Measurements from ENCODE around the gene PRKCA. TPM values are rescaled to one million over a fixed set of nuclear protein-coding genes. Genes with fewer than 3 reads are reported as not detected.

The PRKCA gene
- total and polyA plus RNA-seq, 2 experiments from 2014 or later: 6.4 to 35.4 TPM

DNA sequence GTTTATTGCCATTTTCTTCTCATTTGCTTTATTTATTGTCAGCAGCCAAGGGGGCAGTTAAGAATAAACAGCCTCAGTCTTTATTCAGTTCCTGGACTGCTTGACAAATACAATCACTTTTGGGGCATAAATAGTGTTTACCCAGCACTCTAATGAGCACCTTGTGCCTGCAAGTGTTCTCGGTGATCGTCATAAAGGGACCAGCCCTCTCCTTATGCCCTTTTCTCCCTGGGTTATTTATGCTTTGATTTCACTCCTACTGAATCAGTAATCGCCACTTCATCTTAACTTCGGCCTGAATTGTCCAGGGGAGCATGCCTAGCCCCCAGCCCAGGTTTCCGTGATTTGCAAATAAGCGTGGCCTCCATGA is 476.8 kb downstream of the PRKCA start:
- H3K27me3 Mint-ChIP-seq (ENCODE audit: insufficient read depth, low read depth, poor library complexity): peaks cover 5% of the 10 kb centered on the region
- TF ChIP-seq NANOG (IDR thresholded peaks at IDR 0.05; ENCODE audit: borderline replicate concordance): no peak
- TF ChIP-seq POLR2AphosphoS5 (IDR thresholded peaks at IDR 0.05; ENCODE audit: low read depth): no peak
- no peak for TF ChIP-seq ETS1 (IDR thresholded peaks at IDR 0.05)
- TF ChIP-seq ZNF114 (CRISPR knock-in tag; IDR thresholded peaks at IDR 0.05): no peak
- TF ChIP-seq EZH2 (IDR thresholded peaks at IDR 0.05; ENCODE audit: low read depth, unreplicated experiment): no peak
- TF ChIP-seq CREB1 (CRISPR knock-in tag; IDR thresholded peaks at IDR 0.05; ENCODE audit: low read depth): no peak
- no peak for TF ChIP-seq JUNB (IDR thresholded peaks at IDR 0.05; ENCODE audit: unreplicated experiment)
- no peak for TF ChIP-seq ZNF331 (CRISPR knock-in tag; IDR thresholded peaks at IDR 0.05; ENCODE audit: low read depth)
- no peak for TF ChIP-seq STAT1 (IDR thresholded peaks at IDR 0.05; ENCODE audit: unreplicated experiment)
- no peak for TF ChIP-seq EZH2phosphoT487 (IDR thresholded peaks at IDR 0.05; ENCODE audit: unreplicated experiment)
- H3K36me3 ChIP-seq (ENCODE audit: insufficient read depth): no peaks in the 10 kb centered on the region
- H3K27ac Mint-ChIP-seq: 0 out of 2 replicates have a peak overlapping the region, but pooled peaks have one; percentile 73
- no peak for DNase-seq (ENCODE audit: low spot score)
- peaks cover 39% of the 10 kb centered on the region for H3K4me1 ChIP-seq (ENCODE audit: insufficient read depth)
- H4K20me1 ChIP-seq (replicated peaks; ENCODE audit: insufficient read depth): no peaks in the 10 kb centered on the region
- H3K27ac ChIP-seq (ENCODE audit: low read depth): peak overlapping the region; percentile 78
- H3K9me3 Mint-ChIP-seq: no peaks in the 10 kb centered on the region; the same call in 2 of the 3 replicates
- ATAC-seq: no peak
- H3K9me2 ChIP-seq (ENCODE audit: insufficient read depth): peaks cover 4% of the 10 kb centered on the region; the same call in 1 of the 2 replicates
- H3K27me3 ChIP-seq (ENCODE audit: insufficient read depth): no peaks in the 10 kb centered on the region
- H3K4me2 ChIP-seq: peak overlapping the region; percentile 20; the same call in 1 of the 2 replicates
- H3K36me3 Mint-ChIP-seq (ENCODE audit: low read depth): no peaks in the 10 kb centered on the region; the same call in 1 of the 3 replicates
- H3K4me3 Mint-ChIP-seq: no peak overlapping the region
- H3F3A ChIP-seq (replicated peaks; ENCODE audit: low read depth): 0 out of 2 replicates have a peak, but pooled peaks cover 11% of the 10 kb centered on the region
- peaks cover 64% of the 10 kb centered on the region for H3K4me1 Mint-ChIP-seq
- H3K4me3 ChIP-seq: no peak overlapping the region
- H3K79me2 ChIP-seq (replicated peaks; ENCODE audit: insufficient read depth): no peaks in the 10 kb centered on the region
- no peak overlapping the region; the same call in 1 of the 2 replicates for H2AFZ ChIP-seq

DNA sequence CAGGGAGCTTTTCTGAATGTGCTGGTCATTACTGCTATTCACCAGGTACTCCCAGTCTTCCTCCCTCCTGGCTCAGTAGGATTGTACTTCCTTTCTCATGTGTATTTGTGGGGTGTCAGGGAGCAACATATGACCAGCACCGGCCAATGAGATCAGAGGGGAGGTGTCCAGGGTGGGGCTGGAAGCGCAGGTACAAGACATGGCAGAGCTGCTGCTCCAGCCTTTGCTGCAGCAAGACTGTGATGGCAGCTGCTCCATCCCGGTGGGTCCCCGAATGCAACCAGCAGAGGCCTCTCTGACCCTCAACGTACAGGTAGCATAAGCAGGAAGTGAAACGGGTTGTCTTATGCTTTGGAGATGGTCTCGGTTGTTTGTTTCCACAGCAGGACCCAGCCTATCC is 478.7 kb downstream of the PRKCA start:
- no peak for ATAC-seq
- H3K27me3 ChIP-seq (ENCODE audit: insufficient read depth): no peaks in the 10 kb centered on the region
- H4K20me1 ChIP-seq (replicated peaks; ENCODE audit: insufficient read depth): no peaks in the 10 kb centered on the region
- H3K27me3 Mint-ChIP-seq (ENCODE audit: insufficient read depth, low read depth, poor library complexity): peaks cover 8% of the 10 kb centered on the region
- no peaks in the 10 kb centered on the region for H3K36me3 Mint-ChIP-seq (ENCODE audit: low read depth)
- peaks cover 4% of the 10 kb centered on the region; the same call in 1 of the 2 replicates for H3K9me2 ChIP-seq (ENCODE audit: insufficient read depth)
- no peak overlapping the region for H2AFZ ChIP-seq
- peaks cover 26% of the 10 kb centered on the region for H3K4me1 ChIP-seq (ENCODE audit: insufficient read depth)
- no peak overlapping the region for H3K4me3 Mint-ChIP-seq
- no peak overlapping the region for H3K4me2 ChIP-seq
- H3K27ac Mint-ChIP-seq: no peak overlapping the region
- peaks cover 59% of the 10 kb centered on the region for H3K4me1 Mint-ChIP-seq
- no peaks in the 10 kb centered on the region for H3K36me3 ChIP-seq (ENCODE audit: insufficient read depth)
- no peak overlapping the region for H3K4me3 ChIP-seq
- H3K9me3 Mint-ChIP-seq: no peaks in the 10 kb centered on the region; the same call in 2 of the 3 replicates
- no peak overlapping the region for H3K27ac ChIP-seq (ENCODE audit: low read depth)
- H3K79me2 ChIP-seq (replicated peaks; ENCODE audit: insufficient read depth): no peaks in the 10 kb centered on the region
- no peak for TF ChIP-seq STAT1 (IDR thresholded peaks at IDR 0.05; ENCODE audit: unreplicated experiment)
- no peak for TF ChIP-seq ZNF331 (CRISPR knock-in tag; IDR thresholded peaks at IDR 0.05; ENCODE audit: low read depth)
- TF ChIP-seq, protein P1, sequence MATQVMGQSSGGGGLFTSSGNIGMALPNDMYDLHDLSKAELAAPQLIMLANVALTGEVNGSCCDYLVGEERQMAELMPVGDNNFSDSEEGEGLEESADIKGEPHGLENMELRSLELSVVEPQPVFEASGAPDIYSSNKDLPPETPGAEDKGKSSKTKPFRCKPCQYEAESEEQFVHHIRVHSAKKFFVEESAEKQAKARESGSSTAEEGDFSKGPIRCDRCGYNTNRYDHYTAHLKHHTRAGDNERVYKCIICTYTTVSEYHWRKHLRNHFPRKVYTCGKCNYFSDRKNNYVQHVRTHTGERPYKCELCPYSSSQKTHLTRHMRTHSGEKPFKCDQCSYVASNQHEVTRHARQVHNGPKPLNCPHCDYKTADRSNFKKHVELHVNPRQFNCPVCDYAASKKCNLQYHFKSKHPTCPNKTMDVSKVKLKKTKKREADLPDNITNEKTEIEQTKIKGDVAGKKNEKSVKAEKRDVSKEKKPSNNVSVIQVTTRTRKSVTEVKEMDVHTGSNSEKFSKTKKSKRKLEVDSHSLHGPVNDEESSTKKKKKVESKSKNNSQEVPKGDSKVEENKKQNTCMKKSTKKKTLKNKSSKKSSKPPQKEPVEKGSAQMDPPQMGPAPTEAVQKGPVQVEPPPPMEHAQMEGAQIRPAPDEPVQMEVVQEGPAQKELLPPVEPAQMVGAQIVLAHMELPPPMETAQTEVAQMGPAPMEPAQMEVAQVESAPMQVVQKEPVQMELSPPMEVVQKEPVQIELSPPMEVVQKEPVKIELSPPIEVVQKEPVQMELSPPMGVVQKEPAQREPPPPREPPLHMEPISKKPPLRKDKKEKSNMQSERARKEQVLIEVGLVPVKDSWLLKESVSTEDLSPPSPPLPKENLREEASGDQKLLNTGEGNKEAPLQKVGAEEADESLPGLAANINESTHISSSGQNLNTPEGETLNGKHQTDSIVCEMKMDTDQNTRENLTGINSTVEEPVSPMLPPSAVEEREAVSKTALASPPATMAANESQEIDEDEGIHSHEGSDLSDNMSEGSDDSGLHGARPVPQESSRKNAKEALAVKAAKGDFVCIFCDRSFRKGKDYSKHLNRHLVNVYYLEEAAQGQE (IDR thresholded peaks at IDR 0.05; ENCODE audit: unreplicated experiment): no peak
- TF ChIP-seq POLR2AphosphoS5 (IDR thresholded peaks at IDR 0.05; ENCODE audit: low read depth): no peak
- H3F3A ChIP-seq (replicated peaks; ENCODE audit: low read depth): 0 out of 2 replicates have a peak, but pooled peaks cover 11% of the 10 kb centered on the region
- DNase-seq (ENCODE audit: low spot score): no peak
